Measurements from ENCODE around the gene SUPT6H.
"Not testable (repeated sequence)": the region's sequence is repeated elsewhere in the genome, so short reads cannot be mapped to it uniquely, and the experiment has no call there.

Gene SUPT6H

GRCh38 chr17:28648698-28649097, 13.3 kb upstream of the SUPT6H start:
- no peak for TF ChIP-seq ZFX (IDR thresholded peaks at IDR 0.05; ENCODE audit: borderline replicate concordance)
- TF ChIP-seq, protein P1, sequence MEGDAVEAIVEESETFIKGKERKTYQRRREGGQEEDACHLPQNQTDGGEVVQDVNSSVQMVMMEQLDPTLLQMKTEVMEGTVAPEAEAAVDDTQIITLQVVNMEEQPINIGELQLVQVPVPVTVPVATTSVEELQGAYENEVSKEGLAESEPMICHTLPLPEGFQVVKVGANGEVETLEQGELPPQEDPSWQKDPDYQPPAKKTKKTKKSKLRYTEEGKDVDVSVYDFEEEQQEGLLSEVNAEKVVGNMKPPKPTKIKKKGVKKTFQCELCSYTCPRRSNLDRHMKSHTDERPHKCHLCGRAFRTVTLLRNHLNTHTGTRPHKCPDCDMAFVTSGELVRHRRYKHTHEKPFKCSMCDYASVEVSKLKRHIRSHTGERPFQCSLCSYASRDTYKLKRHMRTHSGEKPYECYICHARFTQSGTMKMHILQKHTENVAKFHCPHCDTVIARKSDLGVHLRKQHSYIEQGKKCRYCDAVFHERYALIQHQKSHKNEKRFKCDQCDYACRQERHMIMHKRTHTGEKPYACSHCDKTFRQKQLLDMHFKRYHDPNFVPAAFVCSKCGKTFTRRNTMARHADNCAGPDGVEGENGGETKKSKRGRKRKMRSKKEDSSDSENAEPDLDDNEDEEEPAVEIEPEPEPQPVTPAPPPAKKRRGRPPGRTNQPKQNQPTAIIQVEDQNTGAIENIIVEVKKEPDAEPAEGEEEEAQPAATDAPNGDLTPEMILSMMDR (IDR thresholded peaks at IDR 0.05) = no peak
- peak overlapping the region; percentile 84; the same call in 1 of the 2 replicates for H3K27ac ChIP-seq

GRCh38 chr17:28655160-28655559, 6.8 kb upstream of the SUPT6H start:
- TF ChIP-seq, protein P1 (IDR thresholded peaks at IDR 0.05) = no peak
- no peak for TF ChIP-seq ZFX (IDR thresholded peaks at IDR 0.05; ENCODE audit: borderline replicate concordance)
- no peak overlapping the region for H3K27ac ChIP-seq

GRCh38 chr17:28657756-28658155, 4.2 kb upstream of the SUPT6H start:
- TF ChIP-seq, protein P1 (IDR thresholded peaks at IDR 0.05) = no peak
- TF ChIP-seq ZFX (IDR thresholded peaks at IDR 0.05; ENCODE audit: borderline replicate concordance) = no peak
- no peak overlapping the region for H3K27ac ChIP-seq

GRCh38 chr17:28658342-28658741, 3.7 kb upstream of the SUPT6H start:
- H3K27ac ChIP-seq = not testable (repeated sequence)

- not testable (repeated sequence) for H3K27ac ChIP-seq
Measured at GRCh38 chr17:28658766-28659496, 3.1 kb upstream of the SUPT6H start.

DNA sequence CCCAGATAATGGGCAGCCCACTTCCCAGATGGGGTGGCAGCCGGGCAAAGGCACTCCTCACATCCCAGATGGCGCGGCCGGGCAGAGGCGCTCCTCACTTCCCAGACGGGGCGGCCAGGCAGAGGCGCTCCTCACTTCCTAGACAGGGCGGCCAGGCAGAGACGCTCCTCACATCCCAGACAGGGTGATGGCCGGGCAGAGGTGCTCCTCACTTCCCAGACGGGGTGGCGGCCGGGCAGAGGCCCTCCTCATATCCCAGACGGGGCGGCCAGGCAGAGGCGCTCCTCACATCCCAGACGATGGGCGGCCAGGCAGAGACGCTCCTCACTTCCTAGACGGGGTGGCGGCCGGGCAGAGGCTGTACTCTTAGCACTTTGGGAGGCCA, 2.5 kb upstream of the SUPT6H start:
- H3K27ac ChIP-seq = not testable (repeated sequence)

DNA sequence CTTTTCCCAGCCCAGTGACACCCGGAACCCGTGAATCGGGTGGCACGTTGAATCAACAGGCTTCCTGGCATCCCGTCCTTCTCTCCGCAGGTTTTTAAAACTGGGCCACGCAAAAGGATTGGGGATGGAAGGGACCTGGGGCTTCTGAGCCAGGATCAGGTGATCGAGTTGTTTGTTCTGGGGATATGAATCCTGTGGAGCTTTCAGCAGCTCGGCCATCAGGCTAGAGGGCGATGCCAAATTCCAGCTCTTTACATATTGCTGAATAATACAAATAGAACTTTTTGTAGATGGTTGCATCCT, 473 bp downstream of the SUPT6H start:
- no peak for TF ChIP-seq ZFX (IDR thresholded peaks at IDR 0.05; ENCODE audit: borderline replicate concordance)
- TF ChIP-seq, protein P1 (IDR thresholded peaks at IDR 0.05) = no peak
- peak overlapping the region; percentile 91 for H3K27ac ChIP-seq

GRCh38 chr17:28663723-28664122, 1.7 kb downstream of the SUPT6H start:
- TF ChIP-seq ZFX (IDR thresholded peaks at IDR 0.05; ENCODE audit: borderline replicate concordance) = no peak
- TF ChIP-seq, protein P1 (IDR thresholded peaks at IDR 0.05) = no peak
- H3K27ac ChIP-seq = no peak overlapping the region

DNA sequence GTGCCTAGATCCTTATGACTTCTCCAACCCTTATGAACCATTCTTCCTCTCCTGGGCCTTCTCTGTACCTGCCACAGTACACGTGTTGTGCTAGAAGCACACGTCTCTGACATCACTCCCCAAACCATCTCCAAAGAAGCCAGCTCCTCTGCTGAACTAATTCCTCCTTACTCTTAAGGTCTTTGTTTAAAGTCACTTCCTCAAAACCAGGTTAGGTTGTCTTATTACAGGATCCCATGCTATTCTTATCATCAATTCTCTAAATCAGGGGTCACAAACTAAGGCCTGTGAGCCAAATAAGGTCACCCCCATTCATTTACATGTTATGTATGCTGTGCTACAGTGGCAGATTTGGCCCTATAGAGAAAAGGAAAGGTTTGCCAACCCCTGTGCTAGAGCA, 4.0 kb downstream of the SUPT6H start:
- no peak for TF ChIP-seq ZFX (IDR thresholded peaks at IDR 0.05; ENCODE audit: borderline replicate concordance)
- TF ChIP-seq, protein P1 (IDR thresholded peaks at IDR 0.05) = no peak
- H3K27ac ChIP-seq = no peak overlapping the region

Measured in 22Rv1 (cell line).